ENCODE results near the gene NFKBIB.

GRCh38 chr19:38877781-38878574 is 21.8 kb upstream of the NFKBIB start, which contains the start of gene RINL:
- no peak for TF ChIP-seq EZH2 (IDR thresholded peaks at IDR 0.05)
- no peak for TF ChIP-seq CTCF (IDR thresholded peaks at IDR 0.05 in 2 of 3, conservative IDR thresholded peaks at IDR 0.05 in 1 of 3; ENCODE audit: borderline replicate concordance in 1 of 3, insufficient read depth in 1 of 3, low read depth in 2 of 3, low read length in 2 of 3)
- TF ChIP-seq SRF (IDR thresholded peaks at IDR 0.05; ENCODE audit: low read depth) = no peak
- no peak for TF ChIP-seq POLR2A (IDR thresholded peaks at IDR 0.05; ENCODE audit: borderline replicate concordance, extremely low read depth, insufficient read depth, insufficient read length)
- no peak for TF ChIP-seq REST (IDR thresholded peaks at IDR 0.05; ENCODE audit: low read depth)
- TF ChIP-seq SP1 (IDR thresholded peaks at IDR 0.05; ENCODE audit: low read depth) = no peak
- no peak for TF ChIP-seq RAD21 (IDR thresholded peaks at IDR 0.05; ENCODE audit: low read depth)
- TF ChIP-seq ATF3 (IDR thresholded peaks at IDR 0.05) = no peak
- TF ChIP-seq YY1 (IDR thresholded peaks at IDR 0.05; ENCODE audit: extremely low read depth, insufficient replicate concordance, low read depth, low read length) = no peak
- TF ChIP-seq POLR2AphosphoS5 (IDR thresholded peaks at IDR 0.05; ENCODE audit: low read depth, low read length) = peak; percentile 72
- TF ChIP-seq ZNF274 (IDR thresholded peaks at IDR 0.05; ENCODE audit: low read depth, low read length) = no peak
- no peak for TF ChIP-seq SIN3A (IDR thresholded peaks at IDR 0.05; ENCODE audit: low read depth)
- TF ChIP-seq EGR1 (IDR thresholded peaks at IDR 0.05; ENCODE audit: low read depth) = no peak
